Measurements from ENCODE around the gene FSTL5.
"Not testable (repeated sequence)": the region's sequence is repeated elsewhere in the genome, so short reads cannot be mapped to it uniquely, and the experiment has no call there.

Gene FSTL5

DNA sequence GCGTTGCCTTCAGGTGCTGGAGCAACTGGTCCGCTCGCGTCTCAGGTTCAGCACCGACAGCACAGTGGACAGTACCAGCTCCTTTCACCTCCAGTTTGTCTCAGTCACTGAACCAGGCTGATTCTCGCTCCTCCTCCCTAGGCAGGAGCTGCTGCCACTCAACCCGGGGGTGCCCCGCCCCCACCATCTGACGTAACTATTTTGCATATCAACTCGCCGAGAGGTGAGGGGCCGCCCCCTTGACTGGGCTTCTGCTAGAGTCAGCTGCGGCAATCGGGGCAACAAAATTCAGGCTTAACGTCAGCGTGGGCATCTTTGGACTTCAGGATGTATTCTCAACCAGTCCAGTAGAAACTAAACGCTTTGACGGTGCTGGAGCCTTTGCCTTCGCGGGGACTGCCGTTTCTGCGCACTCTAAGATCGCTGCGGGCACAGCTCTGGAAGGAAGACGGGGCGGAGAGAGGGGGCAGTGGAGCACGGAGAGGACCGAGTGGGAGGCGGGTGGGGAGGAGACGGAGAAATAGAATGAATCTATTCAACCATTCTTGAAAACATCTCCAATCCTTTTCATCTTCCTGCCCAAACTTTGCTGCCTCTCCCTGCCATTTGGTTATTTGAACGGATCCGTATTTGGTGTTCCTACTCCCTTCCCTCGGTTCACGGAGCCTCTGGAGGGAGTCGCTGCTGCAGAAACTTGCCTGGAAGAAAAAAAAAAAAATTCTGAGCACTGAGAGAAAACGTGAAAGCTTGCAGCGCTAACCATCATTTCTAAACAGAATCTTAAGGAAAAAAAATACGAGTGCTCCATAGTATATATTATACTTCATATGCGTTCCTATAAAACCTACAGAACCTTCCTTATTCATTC lies at the start of gene FSTL5:
Gene FSTL5 (minus strand): TSS at position 109 of the 868 bp plus-strand sequence. CDS start 52,604 bp downstream, outside the sequence.
- DNase-seq (ENCODE audit: low spot score): peak; percentile 19

DNA sequence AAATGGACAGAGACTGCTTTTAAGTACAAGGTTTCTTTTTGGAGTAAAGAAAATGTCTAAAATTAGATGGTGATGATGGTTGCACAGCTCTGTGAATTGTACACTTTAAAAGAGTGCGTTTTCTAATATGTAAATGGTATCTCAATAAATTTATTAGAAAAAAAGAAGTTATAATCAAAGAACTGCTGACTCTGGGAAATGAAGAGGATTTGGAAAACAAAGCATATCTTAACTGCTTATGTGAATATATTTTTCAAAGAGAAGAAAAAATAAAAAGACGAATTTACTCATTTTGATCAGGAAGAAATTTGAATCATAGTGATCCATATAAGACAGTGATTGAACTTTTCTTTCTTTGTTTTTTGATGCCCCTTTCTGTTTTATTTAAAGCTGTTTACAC lies 45.9 kb upstream of the FSTL5 start:
- no peak for DNase-seq (ENCODE audit: low spot score)

DNA sequence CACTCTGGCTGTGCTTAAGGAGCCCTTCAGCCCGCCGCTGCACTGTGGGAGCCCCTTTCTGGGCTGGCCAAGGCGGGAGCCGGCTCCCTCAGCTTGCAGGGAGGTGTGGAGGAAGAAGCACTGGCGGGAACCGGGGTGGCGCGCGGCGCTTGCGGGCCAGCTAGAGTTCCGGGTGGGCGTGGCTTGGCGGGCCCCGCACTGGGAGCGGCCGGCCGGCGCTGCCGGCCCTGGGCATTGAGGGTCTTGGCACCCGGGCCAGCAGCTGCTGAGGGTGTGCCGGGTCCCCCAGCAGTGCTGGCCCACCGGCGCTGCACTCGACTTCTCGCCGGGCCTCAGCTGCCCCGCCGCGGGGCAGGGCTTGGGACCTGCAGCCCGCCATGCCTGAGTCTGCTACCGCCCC lies 39.7 kb upstream of the FSTL5 start:
- DNase-seq (ENCODE audit: low spot score): not testable (repeated sequence)

DNA sequence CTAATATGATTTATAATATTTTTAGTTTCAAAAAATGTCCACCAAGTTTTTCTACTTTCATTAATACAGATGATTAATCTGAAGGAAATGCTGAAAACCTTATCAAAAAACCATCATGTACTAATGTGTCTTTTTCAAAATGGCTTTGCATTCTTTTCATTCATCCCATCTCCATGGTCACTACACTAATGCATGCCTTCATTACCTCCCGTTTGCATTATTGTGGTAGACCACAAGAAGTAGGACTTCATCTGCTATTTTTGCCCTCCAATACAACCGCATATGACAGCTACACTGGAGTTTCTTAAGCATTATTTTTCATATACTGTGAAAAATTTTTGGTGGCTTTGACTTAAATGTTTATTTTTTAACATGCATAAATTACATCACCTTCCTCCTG lies 37.9 kb upstream of the FSTL5 start:
- no peak for DNase-seq (ENCODE audit: low spot score)

DNA sequence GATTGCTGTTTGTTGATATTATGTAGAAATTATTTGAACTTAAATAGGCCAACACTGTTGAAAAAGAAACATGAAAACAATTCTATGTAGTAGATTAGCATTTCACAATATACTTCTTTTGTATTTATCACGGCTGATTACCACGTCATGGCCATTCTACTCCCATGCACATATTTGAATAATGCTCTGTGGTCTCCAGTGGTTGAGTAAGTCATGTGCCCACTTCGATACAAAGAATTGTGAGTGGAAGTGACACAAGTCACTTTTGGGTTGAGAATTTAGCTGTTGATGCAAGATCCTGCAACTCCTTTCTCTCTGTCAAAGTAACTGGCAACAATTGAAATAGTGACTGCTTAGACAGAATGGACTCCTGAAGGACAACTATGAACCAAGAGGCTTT lies 6.7 kb upstream of the FSTL5 start:
- DNase-seq (ENCODE audit: low spot score): no peak

GRCh38 chr4:162164906-162165510 lies 1.2 kb upstream of the FSTL5 start:
- no peak for DNase-seq (ENCODE audit: low spot score)

- DNase-seq (ENCODE audit: low spot score): no peak
Observed at GRCh38 chr4:162162672-162163071, 1.1 kb downstream of the FSTL5 start.

DNA sequence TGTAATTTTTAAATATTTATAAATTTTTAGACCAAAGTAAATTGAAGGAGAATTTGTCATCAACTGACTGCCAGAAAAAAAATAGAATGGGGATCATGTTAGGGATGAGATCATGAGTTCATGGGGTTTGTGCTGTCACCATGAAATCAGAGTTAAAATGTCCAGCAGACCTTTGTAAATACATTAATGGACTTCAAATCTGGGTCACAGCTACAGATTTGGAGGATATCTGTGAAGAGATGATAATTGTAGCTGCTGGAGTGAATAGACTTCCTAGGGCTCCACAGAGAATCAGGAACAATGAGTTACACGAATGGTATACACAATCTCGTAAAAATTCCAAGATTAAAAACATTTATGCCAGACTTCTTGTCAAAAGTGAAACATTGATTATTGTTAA lies 6.6 kb downstream of the FSTL5 start:
- DNase-seq (ENCODE audit: low spot score): no peak

DNA sequence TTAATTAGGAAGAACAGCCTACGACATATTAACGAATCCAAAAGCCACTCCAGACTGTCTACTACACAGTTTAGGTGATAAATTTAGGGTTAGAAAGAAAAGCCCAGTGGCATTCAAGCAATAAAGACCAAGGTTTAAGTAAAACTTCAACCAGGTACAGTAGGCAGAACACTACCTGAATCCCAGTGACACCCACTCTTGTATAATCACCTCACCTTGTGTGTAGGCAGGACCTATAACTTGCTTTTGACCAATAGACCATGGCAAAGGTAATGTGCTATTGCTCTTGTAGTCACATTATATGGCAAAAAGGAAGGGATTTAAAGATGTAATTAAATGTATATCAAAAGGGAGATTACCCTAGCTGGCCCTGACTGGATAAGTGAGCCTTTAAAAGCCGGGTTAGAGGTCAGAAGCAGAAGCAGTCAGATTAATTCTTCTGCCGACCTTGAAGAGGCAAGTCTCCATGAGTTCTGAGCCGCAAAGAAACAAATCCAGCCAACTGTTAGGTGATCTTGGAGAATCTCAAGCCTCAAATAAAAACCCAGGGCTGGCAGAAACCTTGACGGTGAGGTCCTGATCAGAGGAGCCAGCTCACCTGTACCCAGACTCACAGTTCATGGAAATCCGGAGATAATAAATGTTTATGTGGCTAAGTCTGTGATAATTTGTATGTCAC lies 8.8 kb downstream of the FSTL5 start:
- DNase-seq (ENCODE audit: low spot score): no peak

GRCh38 chr4:162151850-162152249 lies 11.9 kb downstream of the FSTL5 start:
- DNase-seq (ENCODE audit: low spot score): no peak

DNA sequence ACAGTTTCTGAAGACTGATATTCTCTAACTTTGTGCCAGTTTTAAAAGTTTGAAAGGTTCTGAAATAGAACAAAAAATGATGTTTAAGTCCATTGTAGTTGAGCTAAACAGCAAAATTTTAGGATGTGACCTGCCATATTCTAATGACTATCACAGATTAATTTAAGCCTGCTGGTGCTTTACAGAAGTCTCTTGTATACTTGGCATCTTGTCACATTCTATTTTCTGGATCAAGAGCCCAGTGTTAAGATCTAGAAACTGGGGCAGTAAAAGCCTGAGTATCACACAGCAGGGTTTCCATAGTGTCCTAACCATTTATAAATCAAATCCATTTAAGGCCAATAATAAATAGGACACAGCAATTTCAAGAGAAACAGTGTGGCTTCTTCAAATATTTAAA lies 12.4 kb downstream of the FSTL5 start:
- DNase-seq (ENCODE audit: low spot score): no peak

DNA sequence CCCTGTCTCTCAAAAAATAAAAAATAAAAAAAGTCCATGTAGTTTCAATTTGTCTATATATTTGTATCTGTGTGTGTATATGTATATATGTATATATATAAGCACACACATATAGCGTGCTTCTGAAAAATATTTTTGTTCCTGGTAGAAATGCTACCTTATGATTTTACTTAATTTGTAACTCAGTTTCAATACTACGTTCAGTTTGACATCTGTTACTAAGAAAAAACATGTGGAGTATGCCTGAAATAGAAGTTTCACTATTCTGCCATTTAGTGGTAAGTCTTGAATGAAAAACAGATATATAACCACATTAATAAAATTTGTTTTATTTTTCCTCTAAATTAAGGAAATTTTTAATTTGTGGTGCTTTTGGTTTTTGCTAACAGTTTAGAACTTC lies 14.2 kb downstream of the FSTL5 start:
- DNase-seq (ENCODE audit: low spot score): no peak

DNA sequence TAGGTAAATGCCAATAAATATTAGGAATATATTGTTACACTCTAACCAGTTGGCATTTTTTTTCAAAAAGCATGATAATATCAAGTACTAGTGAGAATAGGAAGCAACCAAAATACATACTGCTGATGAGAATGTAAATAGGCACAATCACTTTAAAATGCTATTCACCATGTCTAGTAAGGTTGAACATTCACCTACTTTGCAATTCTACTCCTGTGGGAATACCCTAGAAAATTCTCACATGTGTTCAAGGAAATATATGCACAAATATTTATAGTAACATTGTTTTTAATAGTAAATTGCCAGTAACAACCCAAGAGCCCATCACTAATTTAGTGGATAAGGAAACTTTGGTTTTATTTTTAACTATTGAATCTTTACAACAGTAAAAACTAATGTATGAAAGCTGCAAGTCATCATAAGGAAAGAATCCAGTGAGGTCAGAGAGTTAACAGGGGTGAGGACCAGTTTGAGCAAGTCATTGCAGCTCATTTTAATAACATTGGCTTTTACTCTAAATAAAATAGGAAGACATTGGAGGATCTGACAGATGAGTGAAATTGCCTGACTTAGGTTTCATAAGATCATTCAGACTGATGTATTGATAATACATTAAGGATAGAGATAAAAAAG lies 23.6 kb downstream of the FSTL5 start:
- DNase-seq (ENCODE audit: low spot score): no peak

DNA sequence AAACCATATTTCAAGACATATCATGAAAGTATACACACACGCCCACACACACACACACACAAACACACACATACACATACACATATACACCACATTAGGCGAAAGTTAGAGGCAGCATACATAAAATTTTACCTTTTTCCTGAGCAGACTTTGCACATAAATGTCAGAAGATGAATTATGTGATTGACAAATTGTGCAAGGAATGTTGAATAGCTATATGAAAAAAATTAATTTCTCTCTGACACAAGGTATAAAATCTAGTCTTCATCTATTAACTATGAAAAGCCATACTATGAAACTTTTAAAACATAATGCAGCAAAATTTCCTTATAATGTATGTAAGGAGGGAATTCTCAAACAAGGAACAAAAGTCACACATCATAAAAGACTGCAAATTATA lies 24.4 kb downstream of the FSTL5 start:
- no peak for DNase-seq (ENCODE audit: low spot score)

GRCh38 chr4:162131256-162131655 lies 32.5 kb downstream of the FSTL5 start:
- DNase-seq (ENCODE audit: low spot score): no peak

- no peak for DNase-seq (ENCODE audit: low spot score)
Observed at GRCh38 chr4:162126729-162127128, 37.1 kb downstream of the FSTL5 start.

DNA sequence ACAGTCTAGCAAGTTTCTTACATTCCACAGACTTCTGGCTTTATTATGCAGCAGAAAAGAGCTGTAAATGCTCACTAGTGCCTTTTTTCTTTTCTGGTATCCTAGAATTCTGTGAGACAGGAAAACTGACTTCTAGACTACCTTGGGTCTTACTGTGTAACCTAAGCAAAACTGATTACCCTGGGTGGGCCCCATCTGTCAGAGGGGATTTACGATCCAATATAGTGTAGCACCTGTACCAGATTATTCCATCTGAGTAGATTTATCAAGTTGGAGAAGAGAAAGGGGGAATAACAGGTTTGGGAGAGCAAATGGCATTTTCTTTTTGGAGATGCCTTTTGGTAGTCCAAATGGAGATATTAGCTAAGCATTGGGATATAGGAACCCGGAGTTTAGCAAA lies 46.7 kb downstream of the FSTL5 start:
- no peak for DNase-seq (ENCODE audit: low spot score)

- no peak for DNase-seq (ENCODE audit: low spot score)
Observed at GRCh38 chr4:162116095-162116779, 47.6 kb downstream of the FSTL5 start.

- no peak for DNase-seq (ENCODE audit: low spot score)
Observed at GRCh38 chr4:162115333-162115732, 48.5 kb downstream of the FSTL5 start.

DNA sequence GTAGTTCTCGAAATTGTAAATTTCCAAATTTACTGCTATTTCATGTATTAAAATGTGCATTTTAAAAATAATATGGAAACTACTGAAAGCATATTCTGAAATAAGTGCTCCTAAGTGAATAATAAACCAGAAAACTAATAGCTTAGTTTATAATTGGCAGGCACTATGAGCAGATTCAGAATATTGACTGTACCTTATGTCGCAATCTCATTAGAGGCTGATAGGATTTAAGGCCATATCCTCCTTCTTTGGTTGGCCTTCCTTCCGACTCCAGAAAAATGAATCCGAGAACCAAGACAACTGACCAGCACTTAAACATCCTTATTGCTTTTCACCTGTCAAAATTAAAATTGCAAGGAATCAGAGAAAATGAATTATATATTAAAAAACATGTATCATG lies 52.7 kb downstream of the FSTL5 start:
- no peak for DNase-seq (ENCODE audit: low spot score)

DNA sequence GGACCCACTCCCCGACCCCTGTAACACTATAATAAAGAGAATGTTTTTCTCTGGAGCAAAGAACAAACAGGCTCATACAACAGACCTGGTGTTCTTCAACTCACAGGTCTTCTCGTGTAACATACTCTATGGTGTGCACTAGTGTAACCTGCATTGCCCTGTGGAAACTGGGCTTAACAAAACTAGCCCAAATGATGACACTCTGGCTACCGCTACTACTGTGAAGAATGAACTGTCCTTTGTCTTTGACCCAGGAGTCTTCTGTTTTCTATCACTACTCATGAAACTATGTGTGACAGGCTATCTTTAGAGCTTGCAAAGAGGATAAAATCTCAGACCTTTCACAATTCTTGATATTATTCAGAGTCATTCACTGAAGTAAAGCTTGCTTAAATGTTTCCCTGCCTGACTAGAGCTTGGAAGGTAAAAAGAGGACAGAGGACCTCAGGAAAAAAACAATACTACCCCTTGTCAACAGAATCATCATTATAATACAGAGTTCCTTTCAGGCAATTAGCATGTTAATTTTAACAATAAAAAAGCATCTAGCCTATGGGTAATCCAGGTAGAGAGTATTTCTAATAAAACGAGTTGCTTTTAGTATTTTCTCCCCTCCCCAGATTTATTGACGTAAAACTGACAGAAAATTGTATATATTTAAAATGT lies 59.2 kb downstream of the FSTL5 start:
- no peak for DNase-seq (ENCODE audit: low spot score)

Measured in activated CD4-positive, alpha-beta T cell treated with anti-CD3 and anti-CD28 coated beads, Interleukin-2, Interleukin-4, amounts not matched to agents 100 ng/mL and 50 ng/mL, durations not matched to agents 16 hours and 8 hours (primary cell).